Suppressor macrophage treated with lipopolysaccharide for 1 hour (primary cell): Measurements from ENCODE around the gene CDO1.
"Not testable (repeated sequence)": the region's sequence is repeated elsewhere in the genome, so short reads cannot be mapped to it uniquely, and the experiment has no call there.

Source experiments
- DNase-seq, 3 donors: peaks; one replicate each; pipeline ENCODE4 v3.0.0-alpha.2; 2020 to 2022

The CDO1 gene

DNA sequence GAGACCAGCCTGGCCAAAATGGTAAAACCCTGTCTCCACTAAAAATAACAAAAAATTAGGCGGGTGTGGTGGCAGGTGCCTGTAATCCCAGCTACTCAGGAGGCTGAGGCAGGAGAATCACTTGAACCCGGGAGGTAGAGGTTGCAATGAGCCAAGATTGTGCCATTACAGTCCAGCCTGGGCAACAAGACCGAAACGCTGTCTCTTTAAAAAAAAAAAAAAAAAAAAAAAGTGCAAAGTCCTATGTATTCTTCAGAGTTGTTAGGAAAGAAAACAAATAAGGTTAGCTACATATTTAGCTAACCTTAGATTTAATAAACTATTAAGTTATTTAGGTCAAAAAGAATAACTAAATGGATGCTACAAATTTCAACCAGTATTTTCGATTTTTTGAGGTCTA is 13.5 kb upstream of the CDO1 start:
- no peak for DNase-seq

DNA sequence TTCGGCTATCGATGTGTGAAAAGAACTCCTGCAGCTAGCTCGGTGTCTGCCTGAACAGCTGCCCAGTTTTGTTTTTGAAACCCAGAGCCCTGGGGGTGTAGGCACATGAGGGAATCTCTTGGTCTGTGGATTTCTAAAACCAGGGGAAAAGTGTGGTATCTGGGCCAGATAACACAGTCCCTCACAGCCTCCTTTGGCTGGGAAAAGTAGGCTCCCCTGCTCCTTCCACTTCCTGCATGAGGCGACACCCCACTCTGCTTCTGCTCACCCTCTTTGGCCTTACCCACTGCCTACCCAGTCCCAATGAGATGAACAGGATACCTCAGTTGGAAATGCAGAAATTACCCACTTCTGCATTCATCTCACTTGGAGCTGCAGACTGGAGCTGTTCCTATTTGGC is 9.5 kb upstream of the CDO1 start:
- no peak for DNase-seq

DNA sequence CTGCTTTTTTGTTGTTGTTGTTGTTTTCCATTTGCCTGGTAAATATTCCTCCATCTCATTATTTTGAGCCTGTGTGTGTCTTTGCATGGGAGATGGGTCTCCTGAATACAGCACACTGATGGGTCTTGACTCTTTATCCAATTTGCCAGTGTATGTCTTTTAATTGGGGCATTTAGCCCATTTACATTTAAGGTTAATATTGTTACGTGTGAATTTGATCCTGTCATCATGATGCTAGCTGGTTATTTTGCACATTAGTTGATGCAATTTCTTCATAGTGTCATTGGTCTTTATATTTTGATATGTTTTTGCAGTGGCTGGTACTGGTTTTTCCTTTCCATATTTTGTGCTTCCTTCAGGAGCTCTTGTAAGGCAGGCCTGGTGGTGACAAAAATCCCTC is 8.5 kb upstream of the CDO1 start:
- DNase-seq = not testable (repeated sequence)

DNA sequence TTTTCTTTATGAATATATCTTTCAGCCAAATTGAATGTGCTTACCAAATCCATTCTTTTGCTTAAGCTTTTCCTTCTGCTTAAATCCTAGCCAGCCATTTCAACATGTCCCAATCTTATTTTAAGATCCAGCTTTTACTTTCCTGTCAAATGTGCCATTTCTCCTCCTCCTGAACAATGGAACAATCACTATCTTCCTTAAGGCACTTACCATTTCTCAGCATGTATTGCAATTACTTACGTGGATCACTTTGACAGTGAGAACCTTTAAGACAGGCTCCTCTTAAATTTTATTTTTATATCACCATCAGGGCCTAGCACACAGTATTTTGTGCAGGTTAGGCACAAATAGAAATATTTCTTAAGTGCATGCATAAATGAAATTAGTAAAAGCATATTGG is 4.4 kb upstream of the CDO1 start:
- no peak for DNase-seq

DNA sequence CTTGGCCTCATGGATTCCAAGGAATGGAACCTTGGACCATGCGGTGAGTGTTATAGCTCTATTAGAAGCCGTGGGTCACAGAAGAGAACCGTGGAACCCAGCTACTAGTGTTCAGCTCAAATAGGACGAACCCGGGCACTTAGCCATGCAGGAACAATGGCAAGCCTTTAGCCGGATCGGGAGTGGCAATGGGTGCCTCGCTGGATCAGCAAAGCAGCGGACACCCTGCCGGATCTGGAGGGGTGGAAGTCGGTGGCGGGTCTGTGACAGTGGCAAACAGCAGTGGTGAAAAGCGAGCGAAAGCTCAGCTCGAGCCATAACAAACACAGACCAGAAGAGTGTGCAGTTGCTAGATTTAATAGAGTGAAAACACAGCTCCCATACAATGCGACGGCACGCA is 2.4 kb upstream of the CDO1 start:
- DNase-seq = no peak

DNA sequence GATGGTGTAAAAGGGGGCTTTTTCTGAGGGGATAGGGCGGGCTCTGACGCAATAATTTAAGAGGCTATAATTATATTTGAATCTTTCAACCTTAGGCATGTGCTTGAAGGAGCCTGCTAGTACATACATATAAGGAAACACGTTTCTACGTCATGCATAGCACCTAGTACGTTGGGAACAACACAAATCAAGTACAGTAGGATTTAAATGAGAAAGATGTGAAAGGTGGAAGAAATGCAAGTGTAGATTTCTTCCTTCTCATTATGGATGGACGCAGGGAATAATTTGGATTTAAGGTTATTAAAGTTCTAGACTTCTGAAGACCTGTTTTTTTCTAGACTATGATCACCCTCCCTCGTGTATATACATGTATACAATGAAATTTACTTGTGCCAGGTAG is 927 bp upstream of the CDO1 start:
- no peak for DNase-seq

DNA sequence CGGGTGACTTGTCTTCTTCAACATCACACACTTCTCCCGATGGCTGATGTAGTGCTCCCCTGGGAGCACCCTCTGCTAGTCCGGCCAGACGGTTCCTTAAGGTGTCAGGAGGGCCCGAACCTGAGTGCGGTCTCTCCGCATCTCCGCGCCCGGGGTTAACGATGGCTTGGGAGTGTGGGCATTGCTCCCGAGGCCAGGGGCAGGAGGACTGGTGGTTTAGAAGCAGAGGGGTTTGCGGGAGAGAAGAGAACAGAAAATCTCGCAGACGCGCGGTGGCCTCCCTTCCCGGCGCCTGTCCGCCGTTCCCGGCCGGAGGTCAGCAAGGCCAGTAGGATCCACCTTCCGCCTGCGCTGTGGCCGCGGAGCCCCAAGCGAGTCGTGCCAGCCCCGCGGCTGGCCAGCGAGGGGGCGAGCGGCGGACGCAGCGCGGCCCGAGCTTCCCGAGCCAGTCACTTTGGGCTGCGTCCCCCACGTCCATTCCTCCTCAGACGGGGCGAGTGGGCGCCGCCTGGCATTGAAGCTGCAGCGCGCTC is 700 bp downstream of the CDO1 start:
- DNase-seq = peak in 1 of 3 donors; percentile 24

DNA sequence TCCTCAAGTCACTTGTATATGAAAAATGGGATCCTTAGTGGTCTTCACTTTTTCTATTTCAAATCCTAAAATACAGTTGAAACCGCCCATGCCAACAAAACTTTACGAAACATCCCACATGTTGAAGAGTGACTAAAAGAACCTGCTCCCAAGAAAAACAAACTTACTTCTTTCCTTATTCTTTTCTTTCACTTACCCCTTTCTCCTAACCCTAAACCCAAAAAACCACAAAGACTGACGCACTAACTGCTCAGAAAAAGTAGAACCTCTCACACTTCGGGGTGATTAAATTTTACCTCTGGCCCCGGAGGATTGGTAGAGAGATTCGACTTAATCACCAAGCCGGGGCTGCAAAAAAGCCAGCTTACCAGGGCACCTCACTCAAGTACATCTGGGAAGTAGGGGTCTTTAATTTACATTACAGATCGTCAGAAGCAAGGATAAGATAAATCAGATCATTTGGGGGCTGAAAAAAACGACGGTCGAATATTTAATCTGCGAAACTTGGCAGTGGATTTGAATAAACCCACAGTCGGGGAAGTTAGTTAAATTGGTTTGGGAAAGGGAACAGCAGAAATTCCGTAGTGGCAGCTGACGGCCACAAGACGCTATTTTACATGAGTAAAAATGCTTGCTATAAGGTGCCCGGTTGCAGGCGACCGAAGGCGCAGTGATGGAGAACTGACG is 1.3 kb downstream of the CDO1 start:
- DNase-seq = peak in 1 of 3 donors; percentile 26

DNA sequence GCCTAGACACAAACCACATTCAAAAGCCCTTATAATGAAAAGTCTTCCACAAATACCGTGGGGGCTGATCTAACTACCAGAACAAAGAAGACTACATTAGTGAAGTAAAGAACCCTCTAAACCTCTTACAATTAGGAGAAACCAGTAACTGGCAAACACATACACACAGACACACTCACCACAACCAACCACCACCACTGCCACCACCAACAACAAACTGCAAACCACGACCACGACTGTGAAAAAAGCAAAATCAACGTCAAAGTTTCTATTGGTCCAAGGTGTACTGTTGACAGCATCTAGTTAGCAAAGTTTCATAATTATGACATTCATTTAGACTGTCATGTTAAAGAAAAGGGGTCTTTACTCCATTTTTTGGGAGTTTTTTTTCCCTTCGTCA is 2.7 kb downstream of the CDO1 start:
- no peak for DNase-seq

DNA sequence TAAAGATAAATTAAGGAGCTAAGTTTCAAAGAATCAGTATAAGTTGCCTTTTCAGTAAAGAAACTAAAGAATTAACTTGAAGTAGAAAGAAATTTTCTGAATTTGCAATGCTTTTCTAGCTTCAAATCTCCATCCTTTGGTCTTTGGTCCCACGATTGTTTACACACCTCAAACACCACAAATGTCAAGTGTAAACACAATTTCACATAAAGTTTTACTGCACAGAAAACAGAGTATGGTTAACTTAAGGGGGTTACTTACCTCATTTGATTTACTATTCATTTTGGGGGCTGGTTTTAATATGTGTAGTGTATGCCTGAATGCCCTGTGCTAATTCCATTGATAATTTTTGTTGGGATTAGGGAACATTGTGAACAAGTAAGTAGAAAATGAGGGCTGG is 4.1 kb downstream of the CDO1 start:
- DNase-seq = no peak

DNA sequence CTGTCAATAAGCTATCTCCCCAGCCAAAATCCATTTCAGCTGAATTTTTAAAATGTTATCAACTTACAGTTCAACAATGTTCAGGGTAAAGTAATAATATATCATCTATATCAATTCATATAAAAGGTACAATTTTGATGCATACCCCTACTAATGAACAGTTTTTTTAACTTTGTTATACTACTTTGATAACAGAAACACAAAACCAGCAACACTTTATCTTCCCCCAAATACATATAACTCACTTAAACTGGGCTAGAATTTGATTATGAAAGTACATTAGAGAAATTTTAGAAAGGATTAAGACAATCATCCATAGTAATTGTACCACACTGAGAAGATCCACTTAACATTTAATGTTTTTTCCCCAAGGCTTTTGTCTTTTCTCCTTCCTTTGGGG is 5.1 kb downstream of the CDO1 start:
- DNase-seq = no peak

DNA sequence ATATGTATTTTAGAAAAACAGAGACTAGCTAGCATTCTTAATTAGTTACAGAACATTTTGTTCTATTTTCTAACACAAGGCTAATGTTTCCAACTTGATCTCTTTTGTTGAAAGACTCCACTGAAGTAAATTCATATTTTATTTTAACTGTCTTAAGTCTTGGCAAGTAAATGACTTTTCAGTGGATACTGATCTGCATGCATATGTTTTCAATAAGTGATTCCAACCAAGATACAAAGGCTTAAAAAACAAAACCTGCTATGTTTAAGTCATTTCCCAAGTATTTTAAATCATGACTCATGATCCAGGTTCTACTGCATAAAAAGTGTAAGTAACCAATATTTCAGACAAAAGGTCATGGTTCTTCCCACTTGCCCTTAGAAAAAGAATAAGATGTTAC is 5.7 kb downstream of the CDO1 start:
- no peak for DNase-seq

DNA sequence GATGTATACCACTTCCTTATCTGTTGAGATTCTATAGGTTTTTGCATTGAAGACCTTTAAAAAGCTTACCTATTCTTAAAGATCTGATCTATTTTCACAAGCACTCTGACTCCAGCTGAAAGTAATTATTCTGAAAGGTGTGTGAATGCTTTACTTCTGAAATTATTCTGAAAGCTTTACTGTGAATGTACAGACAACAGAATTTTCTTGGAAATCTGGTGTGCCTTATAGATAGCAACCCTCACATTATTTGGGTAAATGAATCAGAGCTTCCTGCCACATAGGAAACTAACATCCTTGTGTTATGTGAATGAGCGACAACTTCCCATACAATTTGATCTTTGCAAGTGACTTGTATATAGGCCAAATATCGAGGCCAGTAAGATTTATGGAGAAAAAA is 6.5 kb downstream of the CDO1 start:
- no peak for DNase-seq

DNA sequence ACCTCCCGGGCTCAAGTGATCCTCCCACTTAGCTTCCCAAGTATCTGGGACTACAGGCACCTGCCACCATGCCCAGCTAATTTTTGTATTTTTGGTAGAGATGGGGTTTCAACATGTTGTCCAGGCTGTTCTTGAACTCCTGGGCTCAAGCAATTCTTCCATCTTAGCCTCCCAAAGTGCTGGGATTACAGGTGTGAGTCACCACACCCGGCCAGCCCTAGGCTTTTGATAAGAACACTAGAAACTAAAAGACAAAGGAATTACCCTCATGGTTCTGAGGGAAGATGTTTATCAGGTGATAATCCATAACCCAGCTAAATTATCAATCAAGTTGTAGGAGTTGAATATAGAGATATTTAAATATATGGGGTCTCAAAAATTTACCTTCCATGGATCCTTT is 8.4 kb downstream of the CDO1 start:
- not testable (repeated sequence) for DNase-seq

DNA sequence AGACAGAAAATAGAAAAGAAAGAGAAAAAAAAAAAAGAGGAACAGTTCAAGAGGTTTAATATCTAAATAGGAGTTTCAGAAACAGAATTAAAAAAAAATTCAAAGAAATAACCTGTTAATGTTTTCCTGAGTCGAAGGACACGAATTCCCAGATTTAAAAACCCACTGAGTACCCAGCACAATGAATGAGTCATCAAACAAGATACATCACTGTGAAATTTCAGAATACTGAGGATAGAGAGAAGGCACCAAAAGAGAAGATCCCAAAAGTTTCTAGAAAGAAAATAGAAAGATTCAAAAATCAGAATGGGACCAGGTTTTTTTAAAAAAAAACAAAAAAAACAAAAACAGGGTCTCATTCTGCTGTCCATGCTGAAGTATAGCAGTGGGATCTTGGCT is 8.8 kb downstream of the CDO1 start:
- no peak for DNase-seq

DNA sequence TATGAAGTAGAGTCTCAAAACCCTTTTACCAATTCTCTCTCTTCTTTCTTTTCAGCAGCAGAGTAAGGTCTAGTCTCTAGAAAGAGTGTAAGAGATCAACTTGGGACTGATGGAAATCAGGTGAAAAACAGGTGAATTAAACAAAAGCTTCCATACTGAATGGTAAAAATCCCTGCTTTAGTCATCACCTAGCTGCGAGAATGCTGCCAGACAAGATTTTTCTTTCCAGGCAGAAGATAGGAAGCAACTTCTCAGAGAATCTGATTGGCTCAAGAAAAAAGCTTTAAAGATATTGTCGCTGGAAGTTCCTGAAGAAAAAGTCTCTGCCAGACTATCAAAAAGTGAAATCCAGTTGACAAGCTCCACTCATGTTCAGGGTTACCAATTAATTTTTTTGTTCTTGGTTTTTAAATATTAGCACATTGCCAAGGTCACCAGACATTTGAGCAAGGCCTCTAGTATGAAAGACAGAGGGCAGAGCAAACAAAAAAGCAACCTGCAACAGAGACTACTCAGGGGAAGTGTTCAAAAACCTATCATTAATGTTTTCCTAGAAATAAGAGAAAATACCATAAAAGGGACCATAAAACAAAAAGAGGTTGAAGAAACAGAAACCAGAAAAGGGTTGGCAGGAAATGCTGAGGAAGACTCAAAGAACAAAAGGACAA is 9.3 kb downstream of the CDO1 start:
- no peak for DNase-seq

DNA sequence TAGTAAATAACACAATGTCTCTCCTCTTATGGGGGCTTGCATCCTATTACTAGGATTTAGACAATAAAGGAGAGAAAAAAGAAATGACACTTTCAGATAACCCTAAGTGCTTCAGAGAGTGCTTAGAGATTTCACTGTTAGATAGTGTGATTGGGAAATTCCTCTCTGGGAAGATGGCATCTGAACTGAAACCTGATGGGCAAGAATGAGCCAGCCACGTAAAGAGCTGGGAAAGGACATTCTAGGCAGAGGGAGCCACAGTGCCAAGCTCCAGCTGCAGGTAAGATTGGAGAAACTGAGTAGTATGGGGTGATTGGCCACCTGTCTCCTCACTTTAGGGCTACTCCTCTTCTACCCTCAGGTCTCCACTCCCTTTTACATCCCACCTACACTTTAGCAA is 14.5 kb downstream of the CDO1 start:
- no peak for DNase-seq

DNA sequence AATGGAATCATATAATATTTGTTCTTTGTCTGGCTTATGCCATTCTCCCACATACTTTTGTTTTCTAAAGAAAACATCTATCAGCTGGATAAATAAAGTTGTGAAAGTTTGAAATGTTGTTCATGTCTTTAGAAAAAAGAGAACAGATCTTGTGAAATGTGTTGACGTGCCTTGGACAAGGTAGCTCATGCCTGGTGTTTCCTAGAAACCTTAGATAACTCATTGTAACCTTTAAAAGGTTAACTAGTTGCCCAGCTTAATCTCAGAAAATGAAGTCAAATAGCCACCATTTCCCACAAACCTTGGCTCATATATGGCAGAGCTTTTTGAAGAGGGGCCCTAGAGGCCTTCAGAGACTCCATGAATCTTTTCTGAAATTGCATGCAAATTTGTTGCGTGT is 15.3 kb downstream of the CDO1 start:
- no peak for DNase-seq

DNA sequence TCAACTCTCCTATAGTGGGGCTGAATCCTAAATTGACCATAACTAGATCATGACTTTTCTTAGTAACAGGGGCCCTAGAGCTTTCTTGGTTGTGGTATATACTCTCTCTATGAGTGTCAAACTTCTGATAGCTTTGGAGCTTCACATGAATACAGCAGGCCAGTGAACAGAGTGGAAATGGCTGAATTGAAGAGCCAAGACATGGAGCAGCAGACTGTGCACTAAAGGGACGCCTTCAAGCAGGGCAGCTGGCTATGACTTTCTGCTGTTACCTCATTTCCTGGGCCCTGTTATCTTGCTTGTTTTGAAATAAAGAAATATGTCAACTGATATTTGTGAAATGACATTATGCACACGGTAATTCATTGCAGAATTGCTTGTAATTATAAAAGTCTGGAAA is 16.4 kb downstream of the CDO1 start:
- DNase-seq = no peak

DNA sequence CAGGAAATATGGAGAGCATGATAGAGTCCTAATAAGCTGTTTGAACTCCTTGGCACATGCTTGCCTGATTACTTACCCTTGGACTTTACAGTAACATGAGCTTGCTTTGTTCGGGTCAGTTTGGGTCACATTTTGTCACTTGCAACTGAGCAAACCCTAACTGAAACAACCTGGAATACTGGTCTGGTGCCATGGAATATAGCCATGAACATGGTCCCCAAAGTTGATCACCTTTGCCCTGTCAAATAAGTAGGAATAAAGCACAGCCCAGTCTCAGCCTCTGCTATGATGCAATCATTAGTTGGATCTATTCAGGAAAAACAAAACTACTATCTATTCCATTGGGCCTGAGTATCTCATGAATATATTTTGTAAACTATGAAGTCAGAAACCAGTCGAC is 18.2 kb downstream of the CDO1 start:
- no peak for DNase-seq

DNA sequence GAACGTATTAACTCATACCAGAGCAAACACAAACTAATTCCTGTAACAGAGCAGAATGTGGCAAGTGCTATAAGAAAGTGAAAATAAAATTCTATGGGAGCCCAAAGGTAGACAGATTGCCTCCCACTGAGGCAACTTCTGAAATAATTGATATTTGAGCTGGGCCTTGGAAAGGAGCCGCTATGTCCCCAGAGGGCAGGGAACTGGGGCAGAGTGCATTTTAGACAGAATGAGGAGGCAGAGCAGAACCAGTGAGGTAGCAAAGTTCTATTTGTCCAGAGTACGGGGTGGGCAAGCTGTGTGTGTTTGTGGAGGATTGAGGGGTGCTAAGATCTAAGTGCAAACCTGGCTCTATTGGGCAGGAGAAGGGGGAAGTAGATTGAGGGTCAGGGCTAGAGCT is 19.8 kb downstream of the CDO1 start:
- no peak for DNase-seq

DNA sequence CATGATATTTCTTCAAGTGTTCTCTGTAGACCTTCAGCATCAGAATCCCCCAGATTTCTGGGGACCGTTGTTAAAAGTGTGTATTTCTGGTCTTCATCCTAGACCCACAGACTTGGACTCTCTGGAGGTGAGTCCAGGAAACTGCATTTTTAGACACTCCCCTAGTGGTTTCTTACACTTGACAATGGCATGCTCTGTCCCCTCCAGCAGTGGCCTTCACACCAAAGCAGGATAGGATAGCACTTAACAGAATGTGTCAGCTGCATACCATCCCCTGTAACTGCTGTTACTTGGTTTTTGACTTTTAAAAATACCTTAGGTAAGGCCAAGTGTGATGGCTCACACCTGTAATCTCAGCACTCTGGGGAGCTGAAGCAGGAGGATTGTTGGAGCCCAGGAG is 20.8 kb downstream of the CDO1 start:
- no peak for DNase-seq

DNA sequence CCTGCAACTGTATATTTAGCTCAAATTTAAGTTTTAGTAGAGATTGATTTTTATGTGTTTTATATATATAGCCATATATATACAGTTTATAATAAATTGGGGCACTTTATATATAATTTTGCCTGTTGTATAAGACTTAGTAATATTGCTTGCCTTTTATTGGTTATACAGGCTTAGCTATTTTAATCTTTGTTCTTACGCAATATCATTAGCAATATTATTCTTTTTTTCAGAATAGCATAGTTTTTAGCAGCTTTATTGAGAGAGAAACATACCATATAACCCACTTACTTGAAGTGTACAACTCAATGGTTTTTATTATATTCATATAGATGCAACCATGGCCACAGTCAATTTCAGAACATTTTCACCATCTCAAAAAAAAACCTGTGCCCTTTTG is 28.0 kb downstream of the CDO1 start:
- DNase-seq = no peak

DNA sequence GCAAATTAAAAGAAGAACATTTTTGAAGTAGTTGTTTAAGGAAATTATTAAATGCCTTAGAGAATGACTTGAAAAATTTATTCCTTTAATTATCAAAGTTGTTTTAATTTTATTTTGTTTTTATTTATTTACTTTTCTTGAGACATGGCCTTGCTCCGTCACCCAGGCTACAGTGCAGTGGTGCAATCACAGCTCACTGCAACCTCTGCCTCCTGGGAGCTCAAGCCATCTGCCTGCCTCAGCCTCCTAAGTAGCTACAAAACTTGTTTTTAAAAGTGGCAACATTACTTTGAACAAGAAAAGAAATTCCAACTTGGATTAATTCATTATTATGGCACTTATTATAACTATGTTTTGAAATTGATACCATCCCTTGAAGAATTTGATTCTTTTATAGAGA is 29.0 kb downstream of the CDO1 start:
- DNase-seq = no peak
